Spleen (tissue), 11 donors: ENCODE data around the gene IQSEC3. TPM values are rescaled to one million over a fixed set of nuclear protein-coding genes. Genes with fewer than 3 reads are reported as not detected.

Experiments used
- DNase-seq: peaks from one replicate; pipeline ENCODE4 v3.0.0-alpha.2; 2020
- H3K27ac ChIP-seq, 8 donors: fragments of 200-600 bp; sonication (generic) in 7 of 8; 1 replicate in 4 of 8; 2 replicates in 4 of 8; pipeline versions ENCODE4 v1.5.0 to v1.8.0; 2016 to 2021; ENCODE audit warnings: inconsistent platforms in 4 of 8, mild to moderate bottlenecking in 4 of 8, moderate library complexity in 1 of 8
- H3K27me3 ChIP-seq, 7 donors: fragments of 200-600 bp; sonication (generic) in 6 of 7; replicated peaks in 1 of 7; 1 replicate in 4 of 7; 2 replicates in 3 of 7; pipeline versions ENCODE4 v1.5.0 to v1.8.0; 2016 to 2021; ENCODE audit warnings: inconsistent platforms in 3 of 7, mild to moderate bottlenecking in 1 of 7
- H3K36me3 ChIP-seq, 6 donors: fragments of 200-600 bp; sonication (generic) in 5 of 6; 1 replicate in 4 of 6; 2 replicates in 2 of 6; pipeline versions ENCODE4 v1.5.0 to v1.8.0; 2016 to 2021; ENCODE audit warnings: inconsistent platforms in 2 of 6
- H3K4me1 ChIP-seq, 6 donors: fragments of 200-600 bp; sonication (generic) in 5 of 6; 1 replicate in 3 of 6; 2 replicates in 3 of 6; pipeline versions ENCODE4 v1.5.0 to v1.8.0; 2016 to 2021; ENCODE audit warnings: inconsistent platforms in 3 of 6
- H3K4me3 ChIP-seq, 8 donors: fragments of 200-600 bp; sonication (generic) in 7 of 8; 1 replicate in 4 of 8; 2 replicates in 4 of 8; pipeline versions ENCODE4 v1.5.0 to v1.8.0; 2016 to 2021; ENCODE audit warnings: inconsistent platforms in 4 of 8, mild to moderate bottlenecking in 4 of 8, moderate library complexity in 2 of 8
- H3K9me3 ChIP-seq, 8 donors: fragments of 200-600 bp; sonication (generic) in 7 of 8; 1 replicate in 4 of 8; 2 replicates in 4 of 8; pipeline versions ENCODE4 v1.5.0 to v1.8.0; 2016 to 2021; ENCODE audit warnings: inconsistent platforms in 4 of 8
- POLR2A ChIP-seq, 3 donors: fragments of 450-650 bp; IDR thresholded peaks; one replicate each; pipeline ENCODE4 v1.5.1; 2017; ENCODE audit warnings: antibody characterized with exemption in 3 of 3, mild to moderate bottlenecking in 1 of 3
- POLR2AphosphoS5 ChIP-seq, 3 donors: sonication (generic); formaldehyde crosslinking; IDR thresholded peaks; one replicate each; pipeline ENCODE4 v1.5.1; 2017; ENCODE audit warnings: antibody characterized with exemption in 3 of 3
- WGBS, 5 donors: extraction: QIAGEN DNeasy Blood & Tissue Kit in 3 of 5; methylation state at CpG; one replicate each; pipeline versions ENCODE4 v1.1.5 to v1.1.7; 2013 to 2018; 5-methylcytosine and 5-hydroxymethylcytosine counted together
- intact Hi-C: fragments of 100-400 bp; cut with DNase I; formaldehyde crosslinking; loops from one replicate; pipeline ENCODE4 v1.15.0; 2023; ENCODE audit warnings: low total_unique reads
- polyA plus RNA-seq, 3 donors: library from polyadenylated mRNA; stranded (reverse); fragments of 200-250 nt; gene quantifications; one replicate each; pipeline ENCODE4 v1.2.1, GENCODE V29; 2013
- total RNA-seq, 7 donors: library from RNA; depleted of rRNA in 3 of 7; stranded (reverse); fragments of >200 nt in 3 of 7; fragmentation: NEBNext Ultra II Directional in 4 of 7; extraction: Animal tissue kit (Norgen Biotek cat#: 25700) in 4 of 7; gene quantifications; one replicate each; pipeline versions ENCODE4 v1.1.0 to v1.2.1, GENCODE V29; 2016 to 2021
- TF ChIP-seq, protein P1 (sequence below), 11 experiments: fragments of 200-600 bp in 7 of 11; fragments of 450-650 bp in 4 of 11; sonication (generic) in 4 of 11; IDR thresholded peaks in 8 of 11; conservative IDR thresholded peaks in 3 of 11; 1 replicate in 7 of 11; 2 replicates in 4 of 11; pipeline versions ENCODE4 v1.4.0 to v1.8.0; 2016 to 2021; ENCODE audit warnings: antibody characterized with exemption in 11 of 11, inconsistent platforms in 4 of 11, mild to moderate bottlenecking in 1 of 11
- donor health status: healthy with polysubstance abuse.
- donor health status: DM: no; HTN: no; CAD: no; lungs with moderate emphysema.
- donor health status: DM: no; HTN: no; CAD: no.
- donor health status: Bipolar disorder and iron deficiency.
- donor health status: healthy.
- donor health status: DM: no; HTN: no; CAD: no.
- donor health status: DM: yes; HTN: yes; CAD: no.

Gene IQSEC3
- total and polyA plus RNA-seq, 10 donors = 0.20 to 1.6 (median 0.52) TPM; not detected in 1

DNA sequence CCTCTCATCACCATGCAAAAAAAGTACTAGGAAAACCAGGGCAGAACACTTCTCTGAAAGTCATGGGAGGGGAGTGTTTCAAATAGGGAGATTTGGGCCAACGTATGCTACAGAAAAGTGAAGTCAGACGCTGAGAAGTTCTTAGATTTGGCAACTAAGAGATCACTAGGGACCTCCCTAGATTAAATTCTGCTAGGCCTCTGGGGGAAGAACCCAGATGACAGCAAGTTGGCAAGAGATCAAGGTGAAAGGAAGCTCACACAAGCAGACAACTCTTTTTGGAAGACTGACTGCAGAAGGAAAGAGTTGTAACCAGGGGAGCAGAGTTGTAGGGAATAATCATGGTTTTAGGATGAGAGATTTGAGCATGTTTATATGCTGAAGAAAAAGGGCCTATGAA is 20.7 kb downstream of the IQSEC3 start:
- TF ChIP-seq, protein P1, sequence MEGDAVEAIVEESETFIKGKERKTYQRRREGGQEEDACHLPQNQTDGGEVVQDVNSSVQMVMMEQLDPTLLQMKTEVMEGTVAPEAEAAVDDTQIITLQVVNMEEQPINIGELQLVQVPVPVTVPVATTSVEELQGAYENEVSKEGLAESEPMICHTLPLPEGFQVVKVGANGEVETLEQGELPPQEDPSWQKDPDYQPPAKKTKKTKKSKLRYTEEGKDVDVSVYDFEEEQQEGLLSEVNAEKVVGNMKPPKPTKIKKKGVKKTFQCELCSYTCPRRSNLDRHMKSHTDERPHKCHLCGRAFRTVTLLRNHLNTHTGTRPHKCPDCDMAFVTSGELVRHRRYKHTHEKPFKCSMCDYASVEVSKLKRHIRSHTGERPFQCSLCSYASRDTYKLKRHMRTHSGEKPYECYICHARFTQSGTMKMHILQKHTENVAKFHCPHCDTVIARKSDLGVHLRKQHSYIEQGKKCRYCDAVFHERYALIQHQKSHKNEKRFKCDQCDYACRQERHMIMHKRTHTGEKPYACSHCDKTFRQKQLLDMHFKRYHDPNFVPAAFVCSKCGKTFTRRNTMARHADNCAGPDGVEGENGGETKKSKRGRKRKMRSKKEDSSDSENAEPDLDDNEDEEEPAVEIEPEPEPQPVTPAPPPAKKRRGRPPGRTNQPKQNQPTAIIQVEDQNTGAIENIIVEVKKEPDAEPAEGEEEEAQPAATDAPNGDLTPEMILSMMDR (IDR thresholded peaks at IDR 0.05 in 8 of 11, conservative IDR thresholded peaks at IDR 0.05 in 3 of 11) = no peak
- TF ChIP-seq POLR2A (IDR thresholded peaks at IDR 0.05) (no peak), POLR2AphosphoS5 (IDR thresholded peaks at IDR 0.05) (no peak)
- no peak overlapping the region for H3K27ac ChIP-seq
- H3K9me3 ChIP-seq = peaks cover 0 to 33% (median 15%) of the 10 kb centered on the region in 8 donors
- no peak overlapping the region for H3K4me3 ChIP-seq
- H3K4me1 ChIP-seq = no peaks in the 10 kb centered on the region
- DNase-seq = no peak
- no peaks in the 10 kb centered on the region for H3K36me3 ChIP-seq
- intact Hi-C loops = no loop called here
- peaks cover 0 to 21% (median 0%) of the 10 kb centered on the region in 7 donors for H3K27me3 ChIP-seq
- 18 to 74% (median 50%) methylated on average over 2 of the region's 2 CpGs for WGBS, 5 donors

DNA sequence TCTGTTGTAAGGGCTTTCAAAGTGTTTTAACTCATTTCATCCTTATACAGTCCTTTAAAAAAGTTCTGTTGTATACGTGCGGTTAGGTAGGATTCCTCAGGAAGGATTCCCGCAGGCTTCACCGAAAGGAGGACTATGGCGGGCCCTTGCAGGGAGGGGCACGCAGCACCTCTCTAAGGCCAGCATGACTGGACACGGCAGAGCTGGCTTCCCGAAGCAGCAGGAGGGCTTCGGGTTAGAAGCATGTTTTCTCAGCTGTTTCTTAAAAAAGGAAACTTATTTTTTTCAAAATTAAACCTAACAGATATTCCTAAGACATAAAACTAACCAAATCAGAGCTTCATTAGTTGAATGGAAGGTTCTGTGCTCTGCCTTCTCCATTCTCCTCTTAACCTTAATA is 21.3 kb downstream of the IQSEC3 start:
- no peak for TF ChIP-seq POLR2A (IDR thresholded peaks at IDR 0.05)
- TF ChIP-seq, protein P1 (IDR thresholded peaks at IDR 0.05 in 8 of 11, conservative IDR thresholded peaks at IDR 0.05 in 3 of 11) = no peak
- TF ChIP-seq POLR2AphosphoS5 (IDR thresholded peaks at IDR 0.05) = no peak
- 88 to 94% (median 91%) methylated on average over 9 of the region's 9 CpGs for WGBS, 5 donors
- intact Hi-C loops = no loop called here
- no peaks in the 10 kb centered on the region for H3K4me1 ChIP-seq
- H3K27ac ChIP-seq = no peak overlapping the region
- peaks cover 0 to 15% (median 0%) of the 10 kb centered on the region in 7 donors for H3K27me3 ChIP-seq
- DNase-seq = no peak
- H3K36me3 ChIP-seq = no peaks in the 10 kb centered on the region
- no peak overlapping the region for H3K4me3 ChIP-seq
- H3K9me3 ChIP-seq = peaks cover 0 to 33% (median 15%) of the 10 kb centered on the region in 8 donors

DNA sequence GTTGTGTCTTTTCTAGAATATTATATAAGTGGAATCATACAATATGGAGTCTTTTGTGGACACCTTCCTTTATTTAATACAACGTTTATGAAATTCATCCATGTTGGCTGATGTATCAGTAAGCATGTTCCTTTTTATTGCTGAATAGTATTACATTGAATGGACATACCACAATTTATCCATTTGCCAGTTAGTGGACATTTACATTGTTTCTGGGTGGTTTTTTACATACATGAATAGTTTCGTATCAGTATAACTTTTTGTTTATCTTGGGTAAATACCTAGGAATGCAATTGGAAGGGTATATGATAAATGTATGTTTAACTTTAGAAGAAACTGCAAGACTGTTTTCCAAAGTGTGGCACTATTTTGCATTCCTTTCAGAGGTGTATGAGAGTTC is 23.1 kb downstream of the IQSEC3 start:
- TF ChIP-seq POLR2A (IDR thresholded peaks at IDR 0.05) = no peak
- no peaks in the 10 kb centered on the region for H3K36me3 ChIP-seq
- intact Hi-C loops = no loop called here
- 78 to 85% (median 82%) methylated on average over 2 of the region's 2 CpGs for WGBS, 5 donors
- peaks cover 0 to 33% (median 15%) of the 10 kb centered on the region in 8 donors for H3K9me3 ChIP-seq
- DNase-seq = no peak
- H3K27me3 ChIP-seq = peaks cover 0 to 6% (median 0%) of the 10 kb centered on the region in 7 donors
- H3K4me3 ChIP-seq = no peak overlapping the region
- H3K4me1 ChIP-seq = no peaks in the 10 kb centered on the region
- no peak overlapping the region for H3K27ac ChIP-seq

DNA sequence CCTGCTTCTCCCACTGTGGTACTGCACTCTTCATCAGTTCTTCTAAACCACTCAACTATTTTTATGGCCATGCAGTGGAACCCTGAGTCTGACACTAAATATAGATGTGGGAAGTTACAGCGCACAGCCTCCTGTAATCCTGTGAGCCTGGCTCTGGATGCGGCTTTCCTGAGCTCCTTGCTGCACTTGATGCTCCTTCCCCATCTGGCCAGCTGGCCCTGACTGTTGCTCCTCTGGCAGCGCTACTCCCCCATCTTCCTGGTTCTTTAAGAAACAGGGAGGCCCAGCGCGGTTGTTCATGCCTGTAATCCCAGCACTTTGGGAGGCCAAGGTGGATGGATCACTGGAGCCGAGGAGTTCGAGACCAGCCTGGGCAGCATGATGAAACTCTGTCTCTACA is 24.6 kb downstream of the IQSEC3 start:
- H3K27me3 ChIP-seq = peaks cover 0 to 7% (median 0%) of the 10 kb centered on the region in 7 donors
- no peak for DNase-seq
- no peak for TF ChIP-seq POLR2AphosphoS5 (IDR thresholded peaks at IDR 0.05)
- TF ChIP-seq, protein P1 (IDR thresholded peaks at IDR 0.05 in 8 of 11, conservative IDR thresholded peaks at IDR 0.05 in 3 of 11) = no peak
- no peak for TF ChIP-seq POLR2A (IDR thresholded peaks at IDR 0.05)
- intact Hi-C loops = no loop called here
- no peaks in the 10 kb centered on the region for H3K36me3 ChIP-seq
- 70 to 86% (median 76%) methylated on average over 7 of the region's 7 CpGs for WGBS, 5 donors
- H3K27ac ChIP-seq = no peak overlapping the region
- no peak overlapping the region for H3K4me3 ChIP-seq
- H3K4me1 ChIP-seq = no peaks in the 10 kb centered on the region
- peaks cover 0 to 33% (median 15%) of the 10 kb centered on the region in 8 donors for H3K9me3 ChIP-seq
